ENCODE measurements around the gene PACRGL. TPM values are rescaled to one million over a fixed set of nuclear protein-coding genes. Genes with fewer than 3 reads are reported as not detected.

The PACRGL gene
- total RNA-seq, 4 donors from 2014 or later: 17.1 to 50.3 (median 25.1) TPM

DNA sequence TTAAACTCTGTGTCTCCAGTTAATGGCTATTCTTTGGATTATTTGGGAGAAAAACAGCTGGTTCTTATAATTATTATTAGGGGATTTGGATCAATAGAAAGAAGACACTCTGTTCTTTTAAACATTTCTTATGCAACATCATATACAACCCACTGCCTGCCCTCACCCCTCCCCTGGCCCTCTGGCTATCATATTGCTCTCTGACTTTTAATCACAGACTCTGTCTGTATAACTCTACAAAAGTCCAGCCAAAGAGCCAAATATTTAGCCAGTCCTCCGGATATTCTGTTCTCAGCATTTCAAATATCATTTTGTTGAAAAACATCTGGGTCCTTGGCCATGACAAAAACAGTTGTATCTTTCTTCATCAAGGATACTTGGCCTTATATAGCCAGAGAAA is 19.0 kb upstream of the PACRGL start:
- no peak overlapping the region for H3K4me3 ChIP-seq
- H3K36me3 ChIP-seq: no peaks in the 10 kb centered on the region
- TF ChIP-seq, protein P1, sequence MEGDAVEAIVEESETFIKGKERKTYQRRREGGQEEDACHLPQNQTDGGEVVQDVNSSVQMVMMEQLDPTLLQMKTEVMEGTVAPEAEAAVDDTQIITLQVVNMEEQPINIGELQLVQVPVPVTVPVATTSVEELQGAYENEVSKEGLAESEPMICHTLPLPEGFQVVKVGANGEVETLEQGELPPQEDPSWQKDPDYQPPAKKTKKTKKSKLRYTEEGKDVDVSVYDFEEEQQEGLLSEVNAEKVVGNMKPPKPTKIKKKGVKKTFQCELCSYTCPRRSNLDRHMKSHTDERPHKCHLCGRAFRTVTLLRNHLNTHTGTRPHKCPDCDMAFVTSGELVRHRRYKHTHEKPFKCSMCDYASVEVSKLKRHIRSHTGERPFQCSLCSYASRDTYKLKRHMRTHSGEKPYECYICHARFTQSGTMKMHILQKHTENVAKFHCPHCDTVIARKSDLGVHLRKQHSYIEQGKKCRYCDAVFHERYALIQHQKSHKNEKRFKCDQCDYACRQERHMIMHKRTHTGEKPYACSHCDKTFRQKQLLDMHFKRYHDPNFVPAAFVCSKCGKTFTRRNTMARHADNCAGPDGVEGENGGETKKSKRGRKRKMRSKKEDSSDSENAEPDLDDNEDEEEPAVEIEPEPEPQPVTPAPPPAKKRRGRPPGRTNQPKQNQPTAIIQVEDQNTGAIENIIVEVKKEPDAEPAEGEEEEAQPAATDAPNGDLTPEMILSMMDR (IDR thresholded peaks at IDR 0.05): no peak
- TF ChIP-seq POLR2A (IDR thresholded peaks at IDR 0.05): no peak
- H3K27me3 ChIP-seq: no peaks in the 10 kb centered on the region
- H3K27ac ChIP-seq: no peak overlapping the region
- no peaks in the 10 kb centered on the region for H3K4me1 ChIP-seq
- no peaks in the 10 kb centered on the region for H3K9me3 ChIP-seq
- DNase-seq: no peak

DNA sequence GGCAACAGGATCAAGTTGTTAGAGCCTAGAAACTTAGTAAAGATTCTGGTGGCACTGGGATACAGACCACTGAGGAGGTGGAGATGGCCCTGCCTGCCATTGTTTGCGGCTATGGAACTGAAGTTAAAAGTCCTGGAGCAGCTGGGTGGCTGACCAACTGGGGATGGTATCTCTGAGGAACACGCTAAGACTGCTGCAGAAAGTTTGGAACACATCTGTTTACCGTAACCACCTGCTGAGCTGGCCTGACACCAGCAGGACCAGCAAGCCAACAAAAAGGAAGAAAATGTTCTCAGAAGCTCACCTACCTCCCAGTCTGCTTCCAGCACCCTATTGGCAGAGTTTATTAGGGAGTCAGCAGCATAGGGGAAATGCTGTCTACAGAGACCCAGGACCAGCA is 17.4 kb upstream of the PACRGL start:
- Histone ChIP-seq H3K4me1 (no peaks in the 10 kb centered on the region), H3K36me3 (no peaks in the 10 kb centered on the region), H3K27me3 (no peaks in the 10 kb centered on the region), H3K9me3 (no peaks in the 10 kb centered on the region), H3K27ac (no peak overlapping the region), H3K4me3 (no peak overlapping the region)
- no peak for DNase-seq
- TF ChIP-seq, protein P1 (IDR thresholded peaks at IDR 0.05): no peak
- no peak for TF ChIP-seq POLR2A (IDR thresholded peaks at IDR 0.05)

DNA sequence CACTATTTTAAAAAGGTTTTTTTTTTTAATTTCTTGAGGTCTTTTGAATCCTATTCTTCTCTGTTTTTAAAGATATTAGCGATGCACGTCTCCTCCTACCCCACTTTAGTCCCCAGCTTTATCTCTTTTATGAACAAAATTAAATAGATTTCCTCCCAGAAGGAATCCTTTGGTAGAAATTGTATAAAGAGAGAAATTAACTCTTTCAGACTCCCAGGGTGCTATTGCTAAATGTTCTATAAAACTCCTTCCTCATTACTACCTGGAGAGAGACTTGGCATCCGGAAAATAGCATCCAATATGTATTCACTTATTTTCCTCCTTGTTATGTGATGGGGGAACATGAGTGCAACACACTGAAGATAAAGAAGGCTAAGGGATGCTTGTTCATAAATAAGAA is 16.5 kb upstream of the PACRGL start:
- Histone ChIP-seq H3K27ac (no peak overlapping the region), H3K4me1 (no peaks in the 10 kb centered on the region)

DNA sequence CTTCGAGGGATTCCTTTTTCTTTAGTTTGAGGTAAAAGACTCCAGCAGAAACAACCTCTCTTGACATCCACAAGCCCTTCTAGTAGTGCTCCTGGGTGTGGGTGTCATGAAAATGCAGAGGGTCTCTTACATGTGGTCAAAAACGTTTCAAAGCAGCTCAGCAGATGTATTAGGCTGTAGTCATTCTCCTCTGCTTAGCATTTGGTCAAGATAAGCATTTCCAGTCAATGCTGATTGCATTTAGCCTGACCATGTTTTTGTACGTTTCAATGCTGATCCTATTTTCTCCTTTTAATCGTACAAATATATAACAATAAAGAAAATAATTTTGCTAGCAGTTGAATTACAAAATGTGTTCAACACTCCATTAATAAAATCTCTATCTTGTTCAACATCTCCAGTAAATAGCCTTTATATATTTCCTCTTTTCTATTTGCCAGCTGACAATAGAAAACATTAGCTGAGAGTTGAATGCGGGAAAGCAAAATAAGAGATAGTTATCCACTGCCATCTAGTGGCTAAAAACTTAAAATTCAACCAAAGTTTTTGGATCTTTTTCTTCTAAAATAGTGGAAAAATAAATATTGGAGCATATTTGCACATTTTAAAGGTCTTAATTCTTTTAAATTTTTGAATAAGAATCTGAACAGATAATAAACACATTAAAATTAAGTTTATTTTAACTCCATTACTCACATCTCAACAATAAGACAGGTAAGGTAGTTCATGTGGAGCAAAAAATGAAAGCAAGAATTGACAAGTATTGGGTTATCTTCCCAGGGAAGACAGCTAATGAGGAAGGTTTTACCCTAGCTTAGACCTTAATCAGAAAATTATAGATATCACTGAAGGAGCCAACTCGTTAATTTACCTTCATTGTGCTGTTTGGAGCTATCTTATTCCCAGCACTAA is 15.2 kb upstream of the PACRGL start:
- H3K4me1 ChIP-seq: no peaks in the 10 kb centered on the region
- H3K9me3 ChIP-seq: no peaks in the 10 kb centered on the region
- DNase-seq: no peak
- H3K27ac ChIP-seq: no peak overlapping the region
- no peak overlapping the region for H3K4me3 ChIP-seq
- H3K27me3 ChIP-seq: no peaks in the 10 kb centered on the region
- no peaks in the 10 kb centered on the region for H3K36me3 ChIP-seq
- TF ChIP-seq POLR2A (IDR thresholded peaks at IDR 0.05): no peak
- TF ChIP-seq, protein P1 (IDR thresholded peaks at IDR 0.05): peak in 4 of 6 experiments; percentile 63 to 72 (median 67)

More for the DNA sequence above, 16.5 kb upstream of the PACRGL start:
- Histone ChIP-seq H3K4me3 (no peak overlapping the region), H3K27me3 (no peaks in the 10 kb centered on the region), H3K36me3 (no peaks in the 10 kb centered on the region), H3K9me3 (no peaks in the 10 kb centered on the region)
- no peak for DNase-seq
- TF ChIP-seq, protein P1 (IDR thresholded peaks at IDR 0.05): no peak
- TF ChIP-seq POLR2A (IDR thresholded peaks at IDR 0.05): no peak

DNA sequence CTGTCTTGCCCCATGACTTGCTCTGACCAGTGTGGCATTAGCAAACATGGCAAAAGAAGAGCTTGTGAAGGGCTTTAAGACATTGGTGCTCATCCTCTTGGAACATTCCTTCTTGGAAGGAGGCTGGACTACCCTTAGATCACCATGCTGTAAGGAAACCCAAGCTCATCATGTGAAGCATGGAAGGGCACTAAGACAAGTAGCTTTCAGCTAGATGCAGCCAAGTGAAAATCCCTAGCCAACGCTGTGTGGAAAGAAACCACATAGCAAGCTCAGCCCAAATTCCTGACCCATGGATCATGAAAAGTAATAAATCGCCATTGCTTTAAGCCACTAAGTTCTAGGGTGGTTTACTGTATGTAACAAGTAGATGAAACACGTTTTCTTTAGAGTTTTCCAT is 12.4 kb upstream of the PACRGL start:
- H3K9me3 ChIP-seq: no peaks in the 10 kb centered on the region
- TF ChIP-seq, protein P1 (IDR thresholded peaks at IDR 0.05): no peak
- TF ChIP-seq POLR2A (IDR thresholded peaks at IDR 0.05): no peak
- H3K27me3 ChIP-seq: no peaks in the 10 kb centered on the region
- no peak for DNase-seq
- H3K36me3 ChIP-seq: no peaks in the 10 kb centered on the region
- no peak overlapping the region for H3K4me3 ChIP-seq
- H3K27ac ChIP-seq: no peak overlapping the region
- H3K4me1 ChIP-seq: no peaks in the 10 kb centered on the region
